ENCODE measurements around the gene SLC25A46. TPM values are rescaled to one million over a fixed set of nuclear protein-coding genes. Genes with fewer than 3 reads are reported as not detected.
A peak's percentile ranks its signal among the peaks of the same experiment; 100 is the strongest.
"Not testable (repeated sequence)": the region's sequence is repeated elsewhere in the genome, so short reads cannot be mapped to it uniquely, and the experiment has no call there.

The SLC25A46 gene
- total RNA-seq, 1 experiment from 2014 or later, result 25.9 TPM

- TF ChIP-seq POLR2A (IDR thresholded peaks at IDR 0.05; ENCODE audit: borderline replicate concordance, extremely low read depth, insufficient read depth, insufficient read length) (no peak), EGR1 (IDR thresholded peaks at IDR 0.05; ENCODE audit: low read depth) (no peak), SP1 (IDR thresholded peaks at IDR 0.05; ENCODE audit: low read depth) (no peak; the same call in 1 of the 2 replicates), ELF1 (IDR thresholded peaks at IDR 0.05; ENCODE audit: borderline replicate concordance, low read depth) (peak; percentile 91), YY1 (IDR thresholded peaks at IDR 0.05; ENCODE audit: extremely low read depth, insufficient replicate concordance, low read depth, low read length) (peak; percentile 86), SRF (IDR thresholded peaks at IDR 0.05; ENCODE audit: low read depth) (peak; percentile 77)
Measured at GRCh38 chr5:110738812-110739651, at the start of gene SLC25A46 (continued).

GRCh38 chr5:110690587-110690986 is 48.2 kb upstream of the SLC25A46 start:
- H3K27ac ChIP-seq (ENCODE audit: low read depth, low read length); CTCF ChIA-PET; H3K4me2 ChIP-seq (ENCODE audit: low read length); H3K4me1 ChIP-seq (ENCODE audit: control insufficient read depth in 1 of 2, insufficient read depth in 2 of 2, low read length in 2 of 2); H3K27me3 ChIP-seq (ENCODE audit: insufficient read depth, low read length); DNase-seq (ENCODE audit: low read depth, low spot score); H3K79me2 ChIP-seq (ENCODE audit: insufficient read depth, low read length); H3K9ac ChIP-seq (ENCODE audit: low read length); H2AFZ ChIP-seq (ENCODE audit: low read depth, low read length, poor library complexity, severe bottlenecking); H3K4me3 ChIP-seq (replicated peaks in 1 of 2; ENCODE audit: low read depth in 1 of 2, low read length in 2 of 2); intact Hi-C loops (cut with micrococcal nuclease); H3K9me3 ChIP-seq (ENCODE audit: control insufficient read depth in 1 of 2, insufficient read depth in 1 of 2, low read depth in 1 of 2, low read length in 2 of 2); H3K9me2 ChIP-seq (ENCODE audit: insufficient read depth); H4K20me1 ChIP-seq (ENCODE audit: insufficient read depth); H3K36me3 ChIP-seq (ENCODE audit: control insufficient read depth in 1 of 2, insufficient read depth in 2 of 2, low read length in 2 of 2); POLR2A ChIA-PET; ATAC-seq; BruUV-seq (replicated peaks); RAD21 ChIA-PET (ENCODE audit: low non-redundant PET in 1 of 2, low total read pairs in 2 of 2, uncharacterized antibody in 2 of 2, unreplicated experiment in 2 of 2): not testable (repeated sequence)

- H3K36me3 ChIP-seq (ENCODE audit: control insufficient read depth in 1 of 2, insufficient read depth in 2 of 2, low read length in 2 of 2); H3K9me2 ChIP-seq (ENCODE audit: insufficient read depth); POLR2A ChIA-PET; RAD21 ChIA-PET (ENCODE audit: low non-redundant PET in 1 of 2, low total read pairs in 2 of 2, uncharacterized antibody in 2 of 2, unreplicated experiment in 2 of 2); DNase-seq (ENCODE audit: low read depth, low spot score); BruUV-seq (replicated peaks); H3K4me1 ChIP-seq (ENCODE audit: control insufficient read depth in 1 of 2, insufficient read depth in 2 of 2, low read length in 2 of 2); H3K27ac ChIP-seq (ENCODE audit: low read depth, low read length); H3K9me3 ChIP-seq (ENCODE audit: control insufficient read depth in 1 of 2, insufficient read depth in 1 of 2, low read depth in 1 of 2, low read length in 2 of 2); H3K79me2 ChIP-seq (ENCODE audit: insufficient read depth, low read length); H3K4me3 ChIP-seq (replicated peaks in 1 of 2; ENCODE audit: low read depth in 1 of 2, low read length in 2 of 2); H3K27me3 ChIP-seq (ENCODE audit: insufficient read depth, low read length); H3K9ac ChIP-seq (ENCODE audit: low read length); ATAC-seq; H4K20me1 ChIP-seq (ENCODE audit: insufficient read depth); H3K4me2 ChIP-seq (ENCODE audit: low read length); intact Hi-C loops (cut with micrococcal nuclease); H2AFZ ChIP-seq (ENCODE audit: low read depth, low read length, poor library complexity, severe bottlenecking); CTCF ChIA-PET: not testable (repeated sequence)
Measured at GRCh38 chr5:110692669-110693068, 46.1 kb upstream of the SLC25A46 start.
